Midbrain (tissue), 1 donor: ENCODE data around the gene KNSTRN.

Experiments
- DNase-seq: peaks from one replicate; lab custom pipeline; 2025; lab: John Stamatoyannopoulos, UW

Gene KNSTRN

DNA sequence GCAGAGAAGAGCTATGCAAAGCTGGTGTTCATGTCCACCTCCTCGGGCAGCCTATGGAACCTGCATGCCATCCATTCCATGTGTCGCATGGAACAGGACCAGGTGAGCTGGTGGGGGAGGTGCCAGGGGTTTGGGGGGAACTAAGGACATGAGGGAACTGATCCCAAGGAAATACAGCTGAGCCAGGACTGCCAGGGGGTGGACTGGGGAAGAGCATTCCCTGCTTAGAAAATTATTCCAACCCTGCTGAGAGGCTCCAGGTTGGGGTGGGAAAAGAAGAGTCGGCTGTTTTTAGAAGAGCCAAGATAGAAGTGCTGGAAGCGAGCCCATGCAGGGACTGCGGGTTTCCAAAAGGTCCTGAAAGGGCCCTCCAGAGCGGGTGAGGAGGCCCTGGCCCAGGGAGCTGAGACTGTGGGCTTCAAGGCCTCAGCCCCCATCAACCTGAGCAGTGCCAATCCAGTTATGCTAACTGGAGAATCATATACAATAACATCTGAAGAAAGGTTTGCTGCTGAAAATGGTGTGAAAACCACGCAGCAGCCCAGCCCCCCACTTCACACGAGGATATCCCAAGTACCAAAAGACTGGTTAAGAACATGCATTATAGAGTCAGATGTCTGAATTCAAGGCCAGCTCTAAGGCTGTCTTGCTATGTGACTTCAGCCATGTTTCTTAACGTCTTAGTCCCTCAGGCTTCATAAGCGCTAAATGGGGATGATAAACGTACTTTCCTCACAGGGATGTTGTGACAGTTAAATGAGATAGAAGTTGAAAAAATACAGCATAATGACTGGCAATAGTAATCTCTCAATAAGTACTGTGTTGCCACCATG is 16.7 kb upstream of the KNSTRN start:
- DNase-seq = no peak

DNA sequence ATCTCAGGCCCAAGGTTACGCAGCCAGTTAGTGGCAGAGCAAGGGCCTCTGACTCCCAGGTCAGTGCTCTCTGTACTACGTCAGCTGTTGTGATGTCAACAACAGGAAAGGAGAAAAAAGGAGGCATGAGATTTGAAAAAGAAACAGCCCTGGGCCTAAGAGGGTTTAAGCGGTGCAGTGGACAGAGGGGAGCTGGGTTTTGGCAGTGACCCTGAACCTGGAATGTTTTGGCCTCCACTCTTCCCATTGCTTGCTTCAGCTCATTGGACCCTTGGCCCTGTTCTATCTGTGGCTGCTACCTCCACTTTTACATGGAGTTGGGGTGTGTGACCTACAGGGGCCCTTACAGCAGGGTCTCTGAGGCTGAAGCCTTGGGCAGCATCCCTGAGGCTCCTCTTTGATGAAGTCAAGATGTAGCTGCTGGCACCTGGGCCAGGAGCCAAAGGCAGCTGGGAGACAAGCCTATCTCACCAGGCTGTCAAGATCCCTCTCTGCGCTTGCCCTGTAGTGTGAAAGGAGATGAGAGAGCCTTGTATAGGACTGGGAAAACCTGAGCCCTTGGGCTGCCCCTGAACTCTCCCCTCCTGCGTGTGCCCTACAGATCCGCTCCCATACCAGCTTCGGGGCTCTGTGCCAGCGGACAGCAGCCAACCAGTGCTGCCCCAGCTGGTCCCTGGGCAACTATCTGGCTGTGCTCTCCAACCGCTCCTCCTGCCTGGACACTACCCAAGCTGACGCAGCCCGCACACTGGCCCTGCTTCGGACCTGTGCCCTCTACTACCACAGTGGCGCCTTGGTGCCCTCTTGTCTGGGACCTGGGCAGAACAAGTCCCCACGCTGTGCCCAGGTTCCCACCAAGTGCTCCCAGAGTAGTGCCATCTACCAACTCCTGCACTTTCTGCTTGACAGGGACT is 15.8 kb upstream of the KNSTRN start:
- DNase-seq = peak; percentile 47

DNA sequence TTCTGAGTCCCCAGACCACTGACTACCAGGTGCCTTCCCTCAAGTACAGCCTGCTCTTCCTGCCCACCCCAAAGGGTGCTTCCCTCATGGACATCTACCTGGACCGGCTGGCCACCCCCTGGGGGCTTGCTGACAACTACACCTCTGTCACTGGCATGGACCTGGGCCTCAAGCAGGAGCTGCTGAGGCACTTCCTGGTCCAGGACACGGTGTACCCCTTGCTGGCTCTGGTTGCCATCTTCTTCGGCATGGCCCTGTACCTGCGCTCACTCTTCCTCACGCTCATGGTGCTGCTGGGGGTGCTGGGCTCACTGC is 15.2 kb upstream of the KNSTRN start:
- no peak for DNase-seq

DNA sequence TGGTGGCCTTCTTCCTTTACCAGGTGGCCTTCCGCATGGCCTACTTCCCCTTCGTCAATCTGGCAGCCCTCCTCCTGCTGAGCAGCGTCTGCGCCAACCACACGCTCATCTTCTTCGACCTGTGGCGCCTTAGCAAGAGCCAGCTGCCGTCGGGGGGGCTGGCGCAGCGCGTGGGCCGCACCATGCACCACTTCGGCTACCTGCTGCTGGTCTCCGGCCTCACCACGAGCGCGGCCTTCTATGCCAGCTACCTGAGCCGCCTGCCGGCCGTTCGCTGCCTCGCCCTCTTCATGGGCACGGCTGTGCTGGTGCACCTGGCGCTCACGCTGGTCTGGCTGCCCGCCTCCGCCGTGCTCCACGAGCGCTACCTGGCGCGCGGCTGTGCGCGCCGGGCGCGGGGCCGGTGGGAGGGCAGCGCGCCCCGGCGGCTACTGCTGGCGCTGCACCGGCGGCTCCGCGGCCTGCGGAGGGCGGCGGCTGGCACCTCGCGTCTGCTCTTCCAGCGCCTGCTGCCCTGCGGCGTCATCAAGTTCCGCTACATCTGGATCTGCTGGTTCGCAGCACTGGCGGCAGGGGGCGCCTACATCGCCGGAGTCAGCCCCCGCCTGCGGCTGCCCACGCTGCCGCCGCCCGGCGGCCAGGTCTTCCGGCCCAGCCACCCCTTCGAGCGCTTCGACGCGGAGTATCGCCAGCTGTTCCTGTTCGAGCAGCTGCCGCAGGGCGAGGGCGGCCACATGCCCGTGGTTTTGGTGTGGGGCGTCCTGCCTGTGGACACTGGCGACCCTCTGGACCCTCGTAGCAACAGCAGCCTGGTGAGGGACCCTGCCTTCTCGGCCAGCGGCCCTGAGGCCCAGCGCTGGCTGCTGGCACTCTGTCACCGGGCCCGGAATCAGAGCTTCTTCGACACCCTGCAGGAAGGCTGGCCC is 14.6 kb upstream of the KNSTRN start:
- peak; percentile 75 for DNase-seq

DNA sequence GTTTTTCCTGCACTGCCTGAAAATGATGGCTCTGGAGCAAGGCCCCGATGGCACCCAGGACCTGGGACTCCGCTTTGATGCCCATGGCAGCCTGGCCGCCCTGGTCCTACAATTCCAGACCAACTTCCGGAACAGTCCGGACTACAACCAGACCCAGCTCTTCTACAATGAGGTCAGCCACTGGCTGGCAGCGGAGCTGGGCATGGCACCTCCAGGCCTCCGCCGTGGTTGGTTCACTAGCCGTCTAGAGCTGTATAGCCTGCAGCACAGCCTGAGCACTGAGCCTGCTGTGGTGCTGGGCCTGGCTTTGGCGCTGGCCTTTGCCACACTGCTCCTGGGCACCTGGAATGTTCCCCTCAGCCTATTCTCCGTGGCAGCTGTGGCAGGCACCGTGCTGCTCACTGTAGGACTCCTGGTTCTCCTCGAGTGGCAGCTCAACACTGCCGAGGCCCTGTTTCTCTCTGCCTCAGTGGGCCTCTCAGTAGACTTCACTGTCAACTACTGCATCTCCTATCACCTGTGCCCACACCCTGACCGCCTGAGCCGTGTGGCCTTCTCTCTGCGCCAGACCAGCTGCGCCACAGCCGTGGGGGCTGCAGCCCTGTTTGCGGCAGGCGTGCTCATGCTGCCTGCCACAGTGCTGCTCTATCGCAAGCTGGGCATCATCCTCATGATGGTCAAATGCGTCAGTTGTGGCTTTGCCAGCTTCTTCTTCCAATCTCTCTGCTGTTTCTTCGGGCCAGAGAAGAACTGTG is 13.6 kb upstream of the KNSTRN start:
- DNase-seq = no peak

DNA sequence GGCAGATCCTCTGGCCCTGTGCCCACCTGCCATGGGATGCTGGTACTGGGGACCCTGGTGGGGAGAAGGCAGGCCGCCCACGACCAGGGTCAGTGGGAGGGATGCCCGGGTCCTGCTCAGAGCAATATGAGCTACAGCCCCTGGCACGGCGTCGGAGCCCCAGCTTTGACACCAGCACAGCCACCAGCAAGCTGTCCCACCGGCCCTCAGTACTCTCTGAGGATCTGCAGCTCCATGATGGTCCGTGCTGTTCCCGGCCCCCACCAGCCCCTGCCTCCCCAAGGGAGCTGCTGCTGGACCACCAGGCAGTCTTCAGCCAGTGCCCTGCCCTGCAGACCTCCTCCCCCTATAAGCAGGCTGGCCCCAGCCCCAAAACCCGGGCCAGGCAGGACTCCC is 13.0 kb upstream of the KNSTRN start:
- DNase-seq = no peak

DNA sequence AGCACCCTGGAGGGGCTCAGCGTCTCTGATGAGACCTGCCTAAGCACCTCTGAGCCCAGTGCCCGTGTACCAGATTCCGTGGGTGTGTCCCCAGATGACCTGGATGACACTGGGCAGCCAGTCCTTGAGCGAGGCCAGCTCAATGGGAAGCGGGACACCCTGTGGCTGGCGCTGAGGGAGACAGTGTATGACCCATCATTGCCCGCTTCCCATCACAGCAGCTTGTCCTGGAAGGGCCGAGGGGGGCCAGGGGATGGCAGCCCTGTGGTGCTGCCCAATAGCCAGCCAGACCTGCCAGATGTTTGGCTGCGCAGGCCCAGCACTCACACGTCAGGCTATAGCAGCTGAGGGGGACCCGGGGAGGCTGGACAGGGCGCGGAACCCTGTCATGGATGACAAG is 12.6 kb upstream of the KNSTRN start:
- DNase-seq = no peak

DNA sequence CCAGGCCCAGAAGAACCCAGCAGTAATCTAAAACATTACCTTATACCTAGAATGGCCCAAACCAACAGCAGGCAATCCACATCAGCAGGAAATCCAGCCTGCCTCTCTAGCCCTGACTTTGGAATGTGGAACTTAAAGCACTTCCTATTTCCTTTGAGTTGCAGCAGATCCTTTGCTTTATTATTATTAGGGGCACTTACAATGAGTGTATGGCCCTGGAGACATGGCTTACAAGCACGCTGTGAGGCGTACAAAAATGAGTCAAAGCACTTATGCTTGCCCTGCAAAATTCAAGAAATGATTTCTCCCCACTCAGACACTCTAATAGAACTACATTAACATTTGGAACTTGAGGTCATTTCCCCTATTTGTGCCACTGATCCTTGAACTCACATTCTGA is 9.5 kb upstream of the KNSTRN start:
- no peak for DNase-seq

DNA sequence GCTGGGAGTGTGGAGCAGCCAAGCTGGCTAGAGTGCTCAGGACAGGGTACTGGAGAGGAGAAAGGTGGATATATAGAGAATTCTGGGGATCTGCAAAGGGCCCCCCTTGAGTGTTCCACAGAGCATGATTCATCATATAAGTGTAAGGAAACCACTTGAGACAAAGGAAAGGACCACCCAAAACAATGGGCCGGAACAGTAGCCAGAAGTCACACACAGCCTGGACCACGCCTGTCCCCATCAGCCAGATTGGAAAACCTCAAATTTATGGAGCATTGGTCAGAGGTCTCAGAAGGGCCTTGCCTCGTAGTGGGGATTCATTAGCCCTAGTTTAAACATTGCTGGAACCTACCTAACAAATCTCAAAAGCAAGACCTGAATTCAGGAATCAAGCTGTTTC is 4.9 kb upstream of the KNSTRN start:
- DNase-seq = no peak

DNA sequence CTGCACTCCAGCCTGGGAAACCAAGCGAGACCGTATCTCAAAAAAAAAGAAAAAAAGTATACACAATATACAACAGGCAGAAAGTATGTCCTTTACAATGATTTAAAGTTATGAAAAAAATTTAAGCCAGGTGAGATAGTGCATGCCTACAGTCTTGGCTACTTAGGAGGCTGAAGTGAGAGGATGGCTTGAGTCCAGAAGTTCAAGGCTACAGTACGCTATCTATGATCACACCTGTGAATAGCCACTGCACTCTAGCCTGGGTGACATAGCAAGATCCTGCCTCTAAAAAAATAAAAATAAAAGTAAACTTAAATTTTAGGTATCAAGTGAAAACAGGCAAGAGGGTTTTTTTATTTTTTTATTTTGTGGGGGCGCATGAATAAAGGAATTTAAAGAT is 3.1 kb upstream of the KNSTRN start:
- no peak for DNase-seq

DNA sequence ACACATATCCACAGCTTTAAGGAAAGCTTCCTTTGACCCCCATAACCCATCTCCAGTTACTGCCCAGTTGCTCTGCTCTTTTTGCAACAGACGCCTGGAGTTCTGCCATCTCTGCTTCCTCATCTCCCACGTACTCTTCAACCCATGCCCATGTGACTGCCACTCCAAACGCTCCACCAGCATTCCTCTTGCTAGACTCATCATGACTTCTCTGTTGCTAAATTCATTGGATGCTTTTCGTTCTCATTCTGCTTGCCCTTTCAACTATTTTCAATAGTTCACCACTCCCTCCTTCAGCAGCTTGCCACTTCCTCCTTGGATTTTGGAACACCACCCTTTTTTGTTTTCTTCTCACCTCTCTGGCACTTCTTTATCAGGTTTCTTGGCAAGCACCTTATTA is 2.7 kb upstream of the KNSTRN start:
- no peak for DNase-seq

DNA sequence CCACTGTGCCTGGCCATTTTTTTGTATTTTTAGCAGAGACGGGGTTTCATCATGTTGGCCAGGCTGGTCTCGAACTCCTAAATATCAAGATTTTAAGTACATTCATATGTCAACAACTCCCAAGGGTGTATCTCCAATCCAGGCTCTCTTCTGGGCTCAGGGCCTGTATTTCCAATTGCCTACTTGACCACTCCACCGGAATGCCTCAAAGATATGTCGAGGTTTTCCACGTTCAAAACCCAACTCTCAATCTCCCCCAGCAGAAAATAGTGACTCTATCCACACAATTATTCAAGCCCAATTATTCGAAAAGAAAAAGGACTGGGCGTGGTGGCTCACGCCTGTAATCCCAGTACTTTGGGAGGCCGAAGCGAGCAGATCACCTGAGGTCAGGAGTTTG is 1.9 kb upstream of the KNSTRN start:
- DNase-seq = no peak

DNA sequence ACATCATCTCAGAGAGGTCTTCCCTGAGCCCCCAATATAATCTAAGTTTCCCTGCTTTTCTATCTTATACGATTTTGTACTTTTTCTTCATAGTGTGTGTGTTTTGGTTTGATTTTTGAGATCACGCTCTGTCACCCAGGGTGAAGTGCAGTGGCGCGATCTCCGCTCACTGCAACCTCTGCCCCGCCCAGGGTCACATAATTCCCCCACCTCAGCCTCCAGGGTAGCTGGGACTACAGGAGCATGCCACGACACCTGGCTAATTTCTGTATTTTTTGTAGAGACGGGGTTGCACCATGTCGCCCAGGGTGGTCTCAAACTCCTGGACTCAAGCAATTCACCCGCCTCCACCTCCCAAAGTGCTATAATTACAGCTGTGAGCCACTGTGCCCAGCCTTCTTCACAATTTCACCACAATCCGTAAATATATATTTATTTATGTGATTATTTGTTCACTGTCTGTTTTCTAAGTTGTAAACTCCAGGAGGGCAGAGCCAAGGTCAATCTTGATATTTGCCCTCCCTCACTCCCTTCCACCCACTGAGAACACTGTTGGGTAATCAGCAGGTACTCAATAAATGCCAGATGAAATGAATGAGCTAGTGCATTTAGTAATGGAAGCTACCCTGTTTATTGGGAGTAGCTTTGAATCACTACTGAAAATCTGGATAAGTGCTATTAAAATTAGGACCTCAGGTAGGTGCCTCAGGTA is 547 bp upstream of the KNSTRN start:
- no peak for DNase-seq

DNA sequence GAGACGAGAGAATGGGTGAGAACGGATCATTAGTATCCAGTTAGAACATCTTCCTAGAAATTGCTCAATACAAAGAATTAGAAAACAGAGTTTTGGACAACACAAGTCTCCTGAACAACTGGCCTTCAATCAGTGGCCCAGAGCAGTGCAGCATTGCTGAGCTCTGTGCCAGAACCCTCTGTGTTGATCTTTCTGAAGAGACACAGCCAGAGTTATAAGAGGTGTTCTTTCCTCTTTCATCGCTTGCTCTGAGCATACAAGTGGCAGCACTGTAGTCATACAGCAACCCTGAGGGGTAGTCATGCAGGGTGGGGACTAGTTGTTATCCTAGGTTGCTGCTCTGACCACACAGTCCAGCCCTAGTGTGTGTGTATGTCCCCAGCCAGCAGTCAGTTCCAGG is 4.0 kb downstream of the KNSTRN start:
- no peak for DNase-seq

DNA sequence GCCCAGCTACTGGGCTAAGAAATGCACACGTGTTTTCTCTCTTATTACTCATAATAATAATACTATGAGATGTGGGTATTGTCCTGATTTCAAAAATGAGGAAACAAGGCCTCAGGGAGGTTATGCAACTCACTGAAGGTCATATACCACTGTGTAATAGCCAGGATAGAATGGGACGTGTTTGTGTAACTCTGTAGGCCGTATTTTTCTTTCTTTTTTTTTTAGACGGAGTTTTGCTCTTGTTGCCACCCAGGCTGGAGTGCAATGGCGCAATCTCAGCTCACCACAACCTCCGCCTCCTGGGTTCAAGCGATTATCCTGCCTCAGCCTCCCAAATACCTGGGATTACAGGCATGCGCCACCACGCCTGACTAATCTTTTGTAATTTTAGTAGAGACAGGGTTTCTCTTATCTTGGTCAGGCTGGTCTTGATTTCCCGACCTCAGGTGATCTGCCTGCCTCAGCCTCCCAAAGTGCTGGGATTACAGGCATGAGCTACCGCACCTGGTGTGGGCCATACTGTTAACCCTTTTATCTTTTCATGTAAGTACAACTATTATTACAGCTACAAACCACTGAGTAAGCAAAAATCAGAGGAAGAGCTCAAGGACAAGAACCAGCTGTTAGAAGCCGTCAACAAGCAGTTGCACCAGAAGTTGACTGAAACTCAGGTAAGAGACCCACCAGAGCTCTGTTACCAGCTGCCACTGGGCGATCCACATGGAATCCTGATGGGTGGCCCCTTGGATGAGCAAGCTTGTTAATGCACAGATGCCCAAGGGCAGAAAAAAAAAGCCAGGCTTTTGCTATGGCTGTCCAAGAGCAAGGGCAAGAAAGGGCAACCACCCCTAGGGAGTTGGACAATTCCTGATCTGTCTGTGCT is 6.7 kb downstream of the KNSTRN start:
- DNase-seq = no peak

DNA sequence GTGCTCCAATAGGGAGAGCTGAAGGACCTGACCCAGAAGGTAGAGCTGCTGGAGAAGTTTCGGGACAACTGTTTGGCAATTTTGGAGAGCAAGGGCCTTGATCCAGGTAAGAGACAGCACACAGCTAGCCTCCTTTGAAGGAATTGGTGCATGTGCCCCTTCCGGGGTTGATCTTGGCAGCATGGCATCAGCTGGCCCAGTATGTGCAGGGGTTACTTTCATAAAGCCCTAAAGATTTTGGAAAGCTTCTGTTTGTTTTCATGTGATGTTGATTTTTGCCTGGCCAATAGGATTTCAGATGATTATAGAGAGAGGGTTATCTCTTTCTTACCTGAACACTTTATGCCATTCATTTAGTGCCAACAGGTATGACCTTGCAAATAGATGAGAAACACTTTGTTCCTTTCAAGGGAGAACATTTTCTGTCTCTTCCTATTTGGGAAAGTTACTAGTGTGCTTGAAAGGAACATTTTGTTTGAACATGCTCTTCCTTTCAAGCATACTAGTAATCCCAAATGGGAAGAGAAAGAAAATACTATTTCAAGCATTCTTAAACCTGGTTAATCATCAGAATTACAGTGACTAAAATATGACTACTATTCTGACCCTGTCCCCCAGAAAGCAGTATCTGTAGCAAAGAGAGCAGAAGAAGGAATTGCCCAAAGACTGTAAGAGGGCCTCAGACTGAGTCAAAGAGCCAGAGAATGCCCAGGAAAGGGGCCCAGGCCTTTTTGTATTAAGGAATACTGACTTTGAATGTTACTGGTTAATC is 7.5 kb downstream of the KNSTRN start:
- DNase-seq = no peak

DNA sequence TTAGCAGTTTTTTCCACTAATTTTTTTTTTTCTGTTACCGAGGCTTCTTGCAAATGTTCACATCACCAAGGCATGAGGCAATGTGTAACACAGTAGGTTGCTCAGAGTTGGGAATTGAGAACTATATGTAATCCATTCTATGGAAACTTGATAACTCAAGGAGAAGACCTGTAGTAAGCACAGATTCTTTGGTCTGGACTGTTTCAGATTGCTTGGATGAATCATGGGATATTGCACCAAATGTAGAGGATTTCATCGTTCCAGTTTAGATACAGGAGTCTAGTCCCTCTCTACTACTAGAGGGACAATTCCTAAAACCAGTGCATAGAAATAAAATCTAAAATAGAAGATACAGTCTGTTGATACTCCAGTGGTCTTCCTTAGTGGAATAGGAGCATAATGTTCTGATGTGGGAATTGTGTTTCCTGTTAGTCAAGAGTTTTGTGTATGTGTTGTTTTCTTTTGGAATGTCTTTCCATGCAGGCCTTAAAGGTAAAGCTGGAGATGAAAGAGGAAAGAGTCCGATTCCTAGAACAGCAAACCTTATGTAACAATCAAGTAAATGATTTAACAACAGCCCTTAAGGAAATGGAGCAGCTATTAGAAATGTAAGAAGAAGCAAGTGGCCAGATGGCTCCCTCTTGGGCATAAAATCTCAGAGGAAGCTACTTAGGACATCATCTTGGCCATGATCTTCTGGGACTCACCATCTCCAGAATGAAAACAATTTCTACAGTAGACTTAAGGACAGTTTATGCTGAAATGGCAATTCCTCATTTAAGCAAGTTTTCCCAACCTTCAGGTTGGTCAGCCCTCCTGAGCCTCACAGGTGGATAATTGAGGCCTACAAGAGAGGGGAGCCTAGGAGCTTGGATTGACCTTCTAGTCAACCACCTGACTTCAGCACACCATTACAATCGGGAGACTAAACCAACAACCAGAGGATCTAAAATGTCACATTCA is 10.7 kb downstream of the KNSTRN start:
- DNase-seq = no peak
